Head of caudate nucleus (tissue), 42 donors: ENCODE measurements around the gene DIP2C.

Experiments
- DNase-seq, 42 donors: peaks; one replicate each; pipeline versions ENCODE4 v3.0.0 to v3.0.0-alpha.2; 2020 to 2021; ENCODE audit warnings: mixed read lengths in 7 of 42
- intact Hi-C: fragments of 100-400 bp; cut with DNase I; formaldehyde crosslinking; loops from one replicate; pipeline ENCODE4 v1.15.0; 2022

Gene DIP2C

DNA sequence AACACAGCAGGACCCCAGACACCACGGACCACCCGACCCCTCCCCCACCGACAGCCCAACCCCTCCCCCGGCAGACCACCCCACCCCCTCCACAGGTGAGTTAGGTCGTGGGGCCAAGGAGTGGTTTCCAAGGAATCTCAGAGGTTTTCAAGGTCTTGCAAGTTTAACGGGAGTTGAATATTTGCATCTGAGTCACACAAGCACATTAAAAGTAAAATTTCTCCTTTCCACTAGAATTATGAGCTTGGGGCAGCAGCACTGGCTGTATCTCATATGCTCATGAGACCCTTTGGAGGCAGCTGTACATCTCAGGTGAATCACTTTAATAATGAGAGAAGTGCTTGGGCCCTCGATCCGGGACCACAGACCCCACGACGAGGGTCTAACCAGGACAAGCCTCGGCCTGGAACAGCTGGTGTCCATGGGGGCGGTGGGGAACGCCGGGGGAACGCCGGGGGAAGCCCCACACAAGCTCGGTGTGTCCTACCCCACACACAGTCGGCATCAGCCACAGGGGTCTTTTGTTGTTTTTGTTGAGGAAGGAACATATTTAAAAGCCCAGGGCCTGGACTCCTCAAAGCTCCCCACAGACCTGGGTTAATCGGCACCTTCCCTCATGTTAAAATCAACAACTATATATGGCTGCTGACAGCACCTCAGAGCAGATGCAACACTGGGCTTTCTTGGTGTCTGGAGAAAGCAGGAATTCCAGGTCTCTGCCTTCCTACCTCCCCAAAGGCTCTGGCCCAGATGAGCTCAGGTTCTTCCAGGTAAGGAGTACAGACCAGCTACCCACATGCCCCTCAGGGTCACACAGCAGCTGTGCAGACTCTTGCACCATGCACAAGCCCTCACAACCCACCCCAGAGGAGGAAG, 130.3 kb downstream of the DIP2C start:
- intact Hi-C loops = no loop called here
- peak in 1 of 42 donors; percentile 10 for DNase-seq

DNA sequence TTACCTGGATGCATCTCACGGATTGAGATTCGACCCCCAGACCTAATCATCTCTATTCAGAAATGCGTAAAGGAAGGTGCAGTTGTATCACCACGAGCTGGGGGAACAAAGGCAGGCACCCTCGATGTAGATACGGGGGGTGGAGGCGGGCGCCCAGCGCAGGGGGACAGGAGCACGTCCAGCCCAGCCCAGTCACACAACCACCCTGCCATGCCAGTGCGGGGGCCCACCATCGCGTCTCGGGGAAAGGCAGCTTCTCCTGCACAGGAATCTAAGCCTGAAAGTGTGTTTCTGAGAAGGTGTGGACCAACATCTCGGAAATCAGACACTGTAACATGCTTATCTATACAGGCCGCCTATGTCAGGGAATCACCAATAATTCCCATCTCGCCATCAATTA, 131.1 kb downstream of the DIP2C start:
- DNase-seq = peak in 1 of 42 donors; percentile 10
- intact Hi-C loops = no loop called here

DNA sequence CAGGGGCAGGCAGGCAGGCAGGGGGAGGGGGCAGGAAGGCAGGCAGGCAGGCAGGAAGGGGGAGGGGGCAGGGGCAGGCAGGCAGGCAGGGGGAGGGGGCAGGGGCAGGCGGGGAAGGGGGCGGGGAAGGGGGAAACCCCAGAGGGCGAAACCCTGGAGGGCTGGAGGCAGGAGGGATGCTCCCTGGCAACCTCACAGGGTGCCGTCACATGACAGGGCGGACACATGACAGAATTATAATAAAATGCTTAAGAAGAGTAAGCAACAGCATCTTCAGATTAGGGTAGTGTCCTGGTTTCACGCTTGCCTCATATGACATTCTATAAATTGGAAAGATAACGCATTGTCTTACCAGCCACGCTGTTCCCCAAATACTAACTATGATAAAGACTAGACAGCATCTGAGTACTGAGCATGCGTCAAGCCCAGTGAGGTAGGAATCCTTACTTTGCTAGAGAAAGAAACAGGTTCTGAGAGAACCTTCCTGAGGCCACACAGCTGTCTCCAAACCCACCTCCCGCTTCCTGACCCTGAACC, 131.6 kb downstream of the DIP2C start:
- peak in 2 of 42 donors; percentile 24 to 25 for DNase-seq
- intact Hi-C loops = no loop called here

DNA sequence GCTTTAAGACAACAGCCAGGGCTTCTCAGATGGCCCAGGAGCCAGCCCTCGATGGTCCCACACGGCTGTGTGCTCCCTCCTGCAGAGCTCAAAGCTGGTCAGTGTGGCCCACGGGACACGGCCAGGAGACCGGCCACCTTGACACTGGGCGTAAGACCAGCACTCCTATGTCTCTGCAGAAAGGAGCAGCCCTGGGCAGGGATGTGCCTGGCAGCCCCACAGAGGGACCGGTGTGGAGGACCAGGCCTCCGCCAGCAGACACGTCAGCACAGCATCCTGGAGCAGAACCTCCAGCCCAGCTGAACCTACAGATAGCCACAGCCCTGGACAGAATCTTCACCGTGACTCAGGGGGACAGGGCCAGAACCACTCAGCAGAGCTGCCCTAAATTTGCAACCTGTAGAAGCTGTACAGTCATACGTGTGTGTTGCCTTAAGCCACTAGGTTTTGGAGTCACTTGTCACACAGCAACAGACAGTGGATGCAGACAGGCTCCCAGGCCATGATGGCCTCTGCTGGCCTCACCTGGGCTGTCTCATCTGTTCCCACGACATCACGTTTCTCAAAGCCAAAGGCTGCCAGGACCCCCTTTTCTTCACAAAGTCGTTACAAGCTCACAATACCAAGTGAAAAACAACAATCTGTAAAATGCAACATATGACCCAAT, 132.4 kb downstream of the DIP2C start:
- intact Hi-C loops = no loop called here
- DNase-seq = peak in 3 of 42 donors; percentile 11 to 26 (median 12)

DNA sequence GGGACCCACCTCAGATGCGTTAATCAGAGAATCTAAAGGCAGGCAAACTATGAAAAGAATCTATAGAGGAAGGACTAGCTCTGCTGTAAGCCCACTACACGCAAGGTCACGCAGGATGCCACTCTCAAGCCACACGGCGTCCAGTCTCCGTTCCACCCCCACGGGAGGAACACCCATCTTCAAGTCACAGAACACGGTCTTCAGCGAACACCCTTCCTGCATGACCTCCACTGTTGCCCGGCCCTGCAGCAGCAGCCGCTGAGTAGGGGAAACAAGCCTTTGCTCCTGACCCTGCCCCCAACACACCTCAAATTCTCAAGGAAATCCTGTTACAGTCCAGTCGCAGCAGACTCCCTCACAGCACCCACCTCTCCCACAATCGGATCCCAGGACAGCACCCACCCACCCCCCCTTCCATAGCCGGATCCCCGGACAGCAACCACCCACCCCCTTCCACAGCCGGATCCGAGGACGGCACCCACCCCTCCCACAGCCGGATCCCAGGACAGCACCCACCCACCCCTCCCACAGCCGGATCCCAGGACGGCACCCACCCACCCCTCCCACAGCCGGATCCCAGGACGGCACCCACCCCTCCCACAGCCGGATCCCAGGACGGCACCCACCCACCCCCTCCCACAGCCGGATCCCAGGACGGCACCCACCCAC, 133.7 kb downstream of the DIP2C start:
- peak in 4 of 42 donors; percentile 7 to 34 (median 20) for DNase-seq
- intact Hi-C loops = no loop called here

DNA sequence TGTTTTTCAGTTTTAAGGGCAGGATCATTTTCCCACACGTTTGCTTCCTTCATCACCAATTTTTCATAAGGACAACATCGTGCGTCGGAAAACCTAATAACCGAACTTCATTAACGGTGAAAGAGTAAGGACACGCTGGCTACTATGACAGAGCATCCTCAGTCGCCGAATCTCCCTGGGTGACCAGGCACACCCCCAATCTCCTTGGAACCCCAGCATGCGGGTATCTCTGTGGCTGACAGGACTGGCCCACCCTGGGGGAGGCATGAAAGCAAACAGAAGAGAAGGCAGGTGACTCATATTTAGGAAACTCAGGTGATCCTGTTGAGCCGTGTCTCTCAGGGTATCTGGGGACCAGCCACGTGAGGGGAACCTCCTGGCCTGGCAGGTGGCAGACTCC, 134.2 kb downstream of the DIP2C start:
- intact Hi-C loops = no loop called here
- peak in 3 of 42 donors; percentile 5 to 15 (median 11) for DNase-seq

DNA sequence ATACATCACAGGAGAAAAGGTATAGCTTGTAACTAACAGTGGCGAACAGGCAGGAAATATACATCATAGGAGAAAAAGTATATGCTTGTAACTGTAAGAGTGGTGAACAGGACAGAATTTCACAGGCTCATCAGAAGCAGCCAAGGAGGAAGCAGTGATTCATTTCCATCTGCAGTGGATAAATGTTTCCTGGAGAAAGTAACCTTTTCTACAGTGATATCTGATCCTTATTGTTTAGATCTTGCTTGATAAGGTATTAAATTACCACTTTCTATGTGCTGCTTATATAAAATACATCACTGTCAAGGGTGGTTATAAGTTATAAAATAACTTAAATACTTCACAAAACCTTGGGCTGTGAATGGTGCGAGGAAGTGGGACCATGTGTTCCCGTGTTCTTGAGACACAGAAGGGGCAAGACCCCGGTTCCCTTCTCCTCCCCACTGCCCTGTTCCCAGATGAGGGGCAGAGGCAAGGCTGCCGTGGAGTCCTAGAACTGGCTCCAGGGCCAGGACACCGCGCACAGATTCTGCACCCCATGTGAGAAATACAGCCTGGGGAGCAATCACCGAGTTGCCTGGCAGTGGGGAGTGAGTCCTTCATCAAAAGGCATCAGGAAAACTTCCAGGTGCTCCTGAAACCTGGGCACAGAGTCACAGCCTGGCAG, 135.2 kb downstream of the DIP2C start:
- intact Hi-C loops = no loop called here
- DNase-seq = peak in 3 of 42 donors; percentile 10 to 28 (median 26)

DNA sequence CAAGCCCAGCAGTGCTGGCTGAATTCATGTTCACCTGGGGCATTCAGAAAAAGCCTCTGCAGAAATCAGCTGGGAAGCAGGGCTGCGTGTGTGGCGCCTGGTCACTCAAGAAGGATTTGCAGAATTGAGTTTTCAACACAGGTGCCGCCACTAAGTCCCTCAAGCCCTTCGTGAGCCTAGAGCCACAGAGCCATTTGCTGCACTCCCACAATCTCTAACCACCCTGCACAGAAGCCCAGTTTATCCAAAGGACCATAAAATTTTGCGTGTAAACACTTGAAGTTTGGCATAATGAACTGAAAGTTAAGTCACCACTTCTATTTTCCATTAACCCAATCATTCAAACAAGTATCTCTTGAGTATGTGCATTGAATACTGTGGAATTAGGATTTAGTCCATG, 136.2 kb downstream of the DIP2C start:
- intact Hi-C loops = no loop called here
- DNase-seq = peak in 5 of 42 donors; percentile 7 to 32 (median 18)

DNA sequence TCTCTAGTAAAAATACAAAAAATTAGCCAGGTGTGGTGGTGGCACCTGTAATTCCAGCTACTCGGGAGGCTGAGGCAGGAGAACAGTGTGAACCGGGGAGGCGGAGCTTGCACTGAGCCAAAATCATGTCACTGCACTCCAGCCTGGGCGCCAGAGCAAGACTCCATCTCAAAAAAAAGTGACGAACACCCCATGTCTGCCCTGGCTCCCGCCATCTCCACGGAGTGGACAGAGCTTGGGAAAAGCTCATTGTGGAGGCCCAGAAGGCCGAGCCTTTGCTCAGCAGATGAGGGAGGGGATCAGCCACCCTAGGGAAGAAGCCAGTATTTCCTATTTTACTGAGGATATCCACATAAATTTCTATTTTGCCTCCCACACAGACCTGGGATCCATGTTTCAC, 136.8 kb downstream of the DIP2C start:
- peak in 5 of 42 donors; percentile 7 to 36 (median 14) for DNase-seq
- intact Hi-C loops = no loop called here

DNA sequence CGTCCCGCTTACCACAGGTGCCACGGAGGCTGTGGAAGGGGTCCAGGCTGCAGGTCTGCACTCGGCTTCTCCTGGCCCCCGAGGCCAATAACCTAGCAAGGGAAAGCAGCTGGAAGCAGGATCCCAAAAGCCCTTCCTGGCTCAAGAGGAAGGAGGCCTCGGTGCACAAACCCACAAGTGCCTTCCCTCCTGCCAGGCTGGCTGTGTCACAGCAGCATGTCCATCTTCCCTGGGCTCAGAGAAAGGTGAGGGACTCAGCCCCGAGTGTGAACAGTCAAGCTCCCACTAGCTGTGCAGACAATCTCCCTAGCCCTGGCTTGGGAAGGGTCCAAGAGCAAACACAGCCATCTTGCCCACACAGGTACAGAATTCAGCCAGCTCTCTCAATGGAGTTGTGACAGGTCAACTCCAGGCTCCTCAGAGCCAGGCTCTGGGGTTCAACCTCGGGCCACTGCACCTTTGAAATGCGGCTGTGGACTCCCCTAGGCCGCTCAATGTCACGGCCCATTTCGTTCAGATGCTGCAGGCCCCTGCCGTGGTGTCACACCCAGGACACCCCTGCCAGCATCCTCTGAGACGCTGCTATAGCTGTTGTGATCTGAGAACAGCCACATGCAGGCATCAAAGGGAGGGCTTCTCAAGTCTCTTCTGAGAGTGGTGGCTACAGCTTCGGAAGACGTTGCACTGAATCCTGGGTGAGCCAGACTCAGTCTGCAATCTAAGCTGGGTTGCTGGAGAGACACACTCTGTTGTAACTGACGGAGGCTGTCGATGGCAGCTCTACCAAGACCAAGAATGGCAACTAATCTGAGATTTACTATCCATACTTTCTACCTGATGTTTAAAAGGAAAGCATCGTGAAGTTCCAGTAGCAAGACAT, 137.9 kb downstream of the DIP2C start:
- peak in 8 of 42 donors; percentile 27 to 62 (median 42) for DNase-seq
- intact Hi-C loops = loop anchor here (1.0 kb wide), 1 partner anchor 29 kb away; no protein-coding TSS in a partner anchor

DNA sequence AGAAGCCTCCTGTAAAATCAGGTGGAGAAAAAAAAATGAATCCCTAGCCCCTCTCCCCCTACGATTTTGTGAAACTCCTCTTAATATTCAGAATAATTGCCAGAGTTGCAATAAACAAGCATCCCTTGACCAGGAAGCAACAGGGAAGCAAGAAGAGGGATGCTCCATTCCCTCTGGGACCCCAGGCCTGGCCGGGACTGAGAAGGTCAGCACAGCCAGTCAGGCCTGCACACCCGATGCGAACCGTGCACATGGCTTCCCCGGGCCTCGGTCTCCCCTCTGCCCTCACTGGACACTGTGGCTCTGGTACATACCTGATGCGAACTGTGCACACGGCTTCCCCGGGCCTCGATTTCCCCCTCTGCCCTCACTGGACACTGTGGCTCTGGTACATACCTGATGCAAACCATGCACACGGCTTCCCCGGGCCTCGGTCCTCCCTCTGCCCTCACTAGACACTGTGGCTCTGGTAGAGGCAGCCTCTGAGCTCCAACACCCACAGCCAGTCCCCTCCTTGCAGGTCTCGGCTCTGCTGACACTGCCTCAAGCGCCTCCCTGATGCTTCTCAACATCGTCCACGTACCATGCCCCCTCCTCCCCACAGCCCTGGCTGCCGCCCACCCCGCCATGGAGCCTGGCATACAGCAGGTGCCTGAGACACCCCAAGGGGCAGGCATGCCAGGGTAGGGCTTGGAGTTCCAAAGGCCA, 138.6 kb downstream of the DIP2C start:
- peak in 3 of 42 donors; percentile 23 to 33 (median 30) for DNase-seq
- intact Hi-C loops = loop anchor here (1.0 kb wide), 1 partner anchor 29 kb away; no protein-coding TSS in a partner anchor

DNA sequence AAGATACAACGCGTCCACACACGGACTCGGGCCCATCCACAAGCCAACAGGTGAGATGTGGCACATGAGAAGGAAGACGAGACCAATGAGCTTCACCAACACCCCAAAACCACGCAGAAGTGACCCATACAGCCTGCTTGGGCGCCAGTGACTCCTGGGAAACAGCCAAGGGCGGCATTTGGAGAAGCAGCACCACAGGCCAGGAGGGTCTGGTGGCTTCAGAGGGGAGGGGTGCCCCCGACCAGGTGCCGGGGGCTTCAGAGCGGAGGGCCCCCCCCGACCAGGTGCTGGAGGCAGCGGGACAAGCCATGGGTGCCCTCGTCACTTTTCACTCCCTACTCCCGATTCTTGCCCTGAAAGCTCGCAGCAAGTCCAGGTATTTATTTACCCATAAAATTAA, 140.1 kb downstream of the DIP2C start:
- DNase-seq = peak in 6 of 42 donors; percentile 8 to 32 (median 22)
- intact Hi-C loops = no loop called here

DNA sequence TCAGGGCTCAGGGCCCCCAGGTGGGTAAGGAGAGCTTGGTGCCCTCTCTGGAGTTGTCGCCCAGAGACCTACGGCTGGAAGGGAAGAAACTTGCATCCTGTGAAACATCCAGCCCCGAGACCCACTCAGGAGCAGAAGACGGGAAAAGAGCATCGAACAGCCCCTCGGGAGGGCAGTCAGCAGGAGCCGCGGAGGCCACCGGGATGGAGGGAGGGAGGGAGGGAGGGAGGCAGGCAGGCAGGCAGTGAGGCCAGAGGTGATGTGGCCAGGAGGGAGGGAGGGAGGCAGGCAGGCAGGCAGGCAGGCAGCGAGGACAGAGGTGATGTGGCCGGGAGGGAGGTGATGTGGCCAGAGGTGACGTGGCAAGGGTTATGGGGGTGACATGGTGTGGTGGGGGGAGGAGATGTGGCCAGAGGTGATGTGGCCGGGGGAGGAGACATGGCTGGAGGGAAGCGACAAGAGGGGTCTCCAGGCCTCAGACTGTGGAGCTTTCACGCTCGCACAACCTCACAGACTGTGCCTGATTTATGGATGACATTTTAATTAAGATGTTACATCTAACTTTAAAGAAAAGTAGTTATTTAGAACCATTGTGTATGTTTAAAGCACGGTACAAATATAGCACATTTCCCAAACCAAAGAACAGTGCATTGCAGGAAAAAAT, 141.1 kb downstream of the DIP2C start:
- peak in 5 of 42 donors; percentile 6 to 36 (median 25) for DNase-seq
- intact Hi-C loops = no loop called here

DNA sequence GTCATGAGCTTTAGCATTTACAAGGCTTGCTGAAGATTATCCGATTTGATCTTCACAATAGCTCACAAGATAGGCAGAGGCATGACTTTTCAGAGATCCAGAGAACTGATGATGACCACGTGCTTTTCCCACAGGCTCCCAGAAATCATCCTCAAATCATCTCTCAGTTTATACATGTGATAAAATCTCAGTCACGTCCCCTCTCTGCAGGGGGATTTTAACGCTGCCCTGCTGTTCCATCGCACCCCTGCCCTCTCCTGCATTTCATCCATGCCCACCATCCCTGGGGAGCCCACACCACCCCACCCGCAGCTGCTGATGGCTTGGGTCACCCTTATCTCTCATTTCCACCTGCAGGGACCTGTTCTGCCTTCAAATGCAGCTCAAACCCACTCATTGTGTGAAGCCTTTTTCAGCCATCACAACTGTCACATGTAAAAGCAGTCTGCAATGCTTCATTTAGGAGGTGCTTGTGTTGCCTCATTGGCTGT, 141.8 kb downstream of the DIP2C start:
- DNase-seq = peak in 7 of 42 donors; percentile 8 to 43 (median 25)
- intact Hi-C loops = no loop called here

DNA sequence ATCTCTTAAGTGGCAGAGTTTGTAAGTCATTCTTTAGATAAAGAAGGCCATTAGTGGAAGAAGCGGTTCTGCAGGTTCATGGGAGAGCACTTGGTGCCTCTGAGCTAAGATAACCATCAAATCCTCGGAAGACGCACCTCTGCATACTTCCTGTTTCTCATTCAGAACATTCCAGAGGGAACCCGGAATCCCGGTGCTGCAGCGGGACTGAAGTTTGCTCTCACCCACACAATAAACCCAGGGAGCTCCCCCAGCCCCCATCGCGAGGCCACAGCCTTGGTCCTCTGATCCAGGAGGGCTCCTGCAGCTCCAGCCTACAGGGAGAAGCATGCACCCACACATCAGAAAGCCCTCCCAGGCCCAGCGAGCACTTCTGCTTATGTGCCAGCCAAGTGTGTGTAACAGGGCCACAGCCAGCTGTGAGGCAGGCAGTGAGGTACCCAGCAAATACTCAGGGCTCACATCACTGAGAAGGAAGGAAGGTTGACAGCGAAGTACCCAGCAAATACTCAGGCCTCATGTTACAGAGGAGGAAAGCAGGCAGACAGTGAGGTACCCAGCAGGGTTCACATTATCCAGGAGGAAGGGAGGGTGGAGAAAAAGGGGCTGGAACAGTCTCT, 142.4 kb downstream of the DIP2C start:
- intact Hi-C loops = no loop called here

DNA sequence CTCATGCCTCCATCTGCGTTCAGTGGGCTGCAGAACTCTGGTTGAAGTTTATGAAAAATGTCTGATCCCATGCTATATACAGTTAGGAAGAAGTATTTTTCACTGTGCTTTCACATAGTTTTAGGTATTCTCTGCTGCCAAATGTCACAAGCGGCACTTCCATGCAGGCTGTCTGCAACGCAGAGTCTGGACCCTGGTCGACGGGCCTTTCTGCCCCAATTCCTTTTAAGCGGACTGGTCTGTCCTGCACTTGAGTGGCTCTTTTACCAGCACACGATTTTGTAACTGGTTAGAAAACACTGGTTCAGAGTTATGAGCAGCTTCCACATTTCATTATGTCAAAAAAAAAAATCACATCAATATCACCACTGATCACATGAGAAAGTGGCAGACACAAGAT, 143.0 kb downstream of the DIP2C start:
- intact Hi-C loops = no loop called here
- DNase-seq = peak in 5 of 42 donors; percentile 8 to 38 (median 21)

More for the DNA sequence above, 142.4 kb downstream of the DIP2C start:
- peak in 8 of 42 donors; percentile 10 to 57 (median 36) for DNase-seq
